ENCODE results near the gene COL15A1.

COL15A1 gene

GRCh38 chr9:98962861-98963260 is 19.2 kb downstream of the COL15A1 start:
- POLR2A ChIA-PET: no interaction called here
- CTCF ChIA-PET: no interaction called here

DNA sequence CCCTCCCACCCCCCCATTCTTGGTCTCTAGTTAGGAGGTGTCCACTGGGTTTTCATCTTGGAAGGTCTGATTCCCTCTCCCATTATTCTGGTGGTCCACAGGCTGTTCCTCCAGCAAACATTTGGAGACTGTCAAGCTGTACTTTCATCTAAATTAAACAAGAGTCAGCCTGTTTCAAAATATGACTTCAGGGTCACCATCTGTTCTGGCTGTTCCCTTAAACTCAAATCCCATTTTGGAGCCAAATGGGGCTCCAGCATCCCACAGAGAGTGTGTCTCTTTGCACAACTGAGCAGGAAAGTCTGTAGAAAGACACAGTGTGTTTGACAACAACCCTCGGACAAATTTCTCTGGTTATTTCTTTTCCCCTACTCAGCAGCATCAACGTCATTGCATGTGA is 20.5 kb downstream of the COL15A1 start:
- CTCF ChIA-PET: interaction anchor here (0.7 to 1.4 kb wide), 3 partner anchors 11 to 116 kb away, joined by 3 to 4 read pairs (median 4); no protein-coding TSS in a partner anchor
- no peak for DNase-seq (ENCODE audit: extremely low spot score)
- TF ChIP-seq L3MBTL2 (conservative IDR thresholded peaks at IDR 0.05) (no peak), FOXM1 (IDR thresholded peaks at IDR 0.05; ENCODE audit: borderline replicate concordance) (no peak), CTBP1 (IDR thresholded peaks at IDR 0.05; ENCODE audit: borderline replicate concordance) (no peak), NFRKB (IDR thresholded peaks at IDR 0.05) (no peak), PKNOX1 (IDR thresholded peaks at IDR 0.05) (no peak), FOXK2 (IDR thresholded peaks at IDR 0.05) (no peak), ARNT (IDR thresholded peaks at IDR 0.05) (no peak), SP1 (IDR thresholded peaks at IDR 0.05) (no peak), LEF1 (IDR thresholded peaks at IDR 0.05; ENCODE audit: borderline replicate concordance) (no peak), HDGF (IDR thresholded peaks at IDR 0.05; ENCODE audit: borderline replicate concordance) (no peak), ELF4 (IDR thresholded peaks at IDR 0.05) (no peak), SUZ12 (IDR thresholded peaks at IDR 0.05) (no peak), TARDBP (IDR thresholded peaks at IDR 0.05) (no peak), FOXA1 (IDR thresholded peaks at IDR 0.05) (no peak), BHLHE40 (IDR thresholded peaks at IDR 0.05; ENCODE audit: borderline replicate concordance) (no peak), ZNF384 (IDR thresholded peaks at IDR 0.05) (no peak)
- POLR2A ChIA-PET: no interaction called here

More at GRCh38 chr9:98962861-98963260, 19.2 kb downstream of the COL15A1 start:
- DNase-seq (ENCODE audit: extremely low spot score): no peak
- TF ChIP-seq CTBP1 (IDR thresholded peaks at IDR 0.05; ENCODE audit: borderline replicate concordance): no peak
- no peak for TF ChIP-seq ZNF384 (IDR thresholded peaks at IDR 0.05)
- no peak for TF ChIP-seq FOXA1 (IDR thresholded peaks at IDR 0.05)
- no peak for TF ChIP-seq L3MBTL2 (conservative IDR thresholded peaks at IDR 0.05)
- TF ChIP-seq HDGF (IDR thresholded peaks at IDR 0.05; ENCODE audit: borderline replicate concordance): no peak
- no peak for TF ChIP-seq PKNOX1 (IDR thresholded peaks at IDR 0.05)
- no peak for TF ChIP-seq LEF1 (IDR thresholded peaks at IDR 0.05; ENCODE audit: borderline replicate concordance)
- no peak for TF ChIP-seq ELF4 (IDR thresholded peaks at IDR 0.05)
- TF ChIP-seq NFRKB (IDR thresholded peaks at IDR 0.05): no peak

DNA sequence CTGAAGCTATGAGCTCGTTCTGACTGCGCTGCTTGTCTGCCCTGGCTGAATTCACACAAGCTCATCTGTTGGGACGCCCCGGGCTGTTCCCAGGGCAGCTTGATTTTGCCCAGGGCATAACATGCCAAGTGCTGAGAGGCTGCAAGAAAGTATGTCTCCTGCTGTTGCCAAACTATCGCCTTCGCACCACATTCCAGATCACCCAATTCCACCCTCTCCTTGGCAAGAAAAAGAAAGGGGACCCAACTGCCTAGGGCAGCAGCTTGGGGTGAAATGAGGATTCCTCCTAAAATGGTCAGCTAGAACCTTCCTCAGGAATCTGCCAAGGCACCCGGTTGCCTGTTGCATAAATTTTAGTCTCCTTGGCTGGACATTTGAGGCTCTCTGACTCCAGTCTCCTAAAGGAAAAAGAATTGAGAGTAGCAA is 21.2 kb downstream of the COL15A1 start:
- TF ChIP-seq FOXM1 (IDR thresholded peaks at IDR 0.05; ENCODE audit: borderline replicate concordance): no peak
- CTCF ChIA-PET: interaction anchor here (0.7 to 1.4 kb wide), 4 partner anchors 10 to 1272 kb away, joined by 3 to 4 read pairs (median 4); no protein-coding TSS in a partner anchor
- no peak for DNase-seq (ENCODE audit: extremely low spot score)
- POLR2A ChIA-PET: no interaction called here

GRCh38 chr9:98966676-98967075 is 23.0 kb downstream of the COL15A1 start:
- ChIA-PET POLR2A (no interaction called here), CTCF (no interaction called here)
- TF ChIP-seq HDGF (IDR thresholded peaks at IDR 0.05; ENCODE audit: borderline replicate concordance) (no peak), TARDBP (IDR thresholded peaks at IDR 0.05) (no peak), CTBP1 (IDR thresholded peaks at IDR 0.05; ENCODE audit: borderline replicate concordance) (no peak), BHLHE40 (IDR thresholded peaks at IDR 0.05; ENCODE audit: borderline replicate concordance) (no peak), L3MBTL2 (conservative IDR thresholded peaks at IDR 0.05) (no peak), FOXM1 (IDR thresholded peaks at IDR 0.05; ENCODE audit: borderline replicate concordance) (no peak), ARNT (IDR thresholded peaks at IDR 0.05) (no peak), LEF1 (IDR thresholded peaks at IDR 0.05; ENCODE audit: borderline replicate concordance) (no peak), PKNOX1 (IDR thresholded peaks at IDR 0.05) (no peak), FOXK2 (IDR thresholded peaks at IDR 0.05) (no peak), ELF4 (IDR thresholded peaks at IDR 0.05) (no peak), FOXA1 (IDR thresholded peaks at IDR 0.05) (no peak), ZNF384 (IDR thresholded peaks at IDR 0.05) (no peak), SP1 (IDR thresholded peaks at IDR 0.05) (no peak), NFRKB (IDR thresholded peaks at IDR 0.05) (no peak), SUZ12 (IDR thresholded peaks at IDR 0.05) (no peak)
- no peak for DNase-seq (ENCODE audit: extremely low spot score)

GRCh38 chr9:98967257-98967656 is 23.6 kb downstream of the COL15A1 start:
- ChIA-PET POLR2A (no interaction called here), CTCF (no interaction called here)
- no peak for DNase-seq (ENCODE audit: extremely low spot score)
- TF ChIP-seq ARNT (IDR thresholded peaks at IDR 0.05): no peak
- no peak for TF ChIP-seq PKNOX1 (IDR thresholded peaks at IDR 0.05)
- TF ChIP-seq SUZ12 (IDR thresholded peaks at IDR 0.05): no peak
- TF ChIP-seq NFRKB (IDR thresholded peaks at IDR 0.05): no peak
- no peak for TF ChIP-seq LEF1 (IDR thresholded peaks at IDR 0.05; ENCODE audit: borderline replicate concordance)
- TF ChIP-seq ELF4 (IDR thresholded peaks at IDR 0.05): no peak
- no peak for TF ChIP-seq ZNF384 (IDR thresholded peaks at IDR 0.05)
- TF ChIP-seq L3MBTL2 (conservative IDR thresholded peaks at IDR 0.05): no peak
- TF ChIP-seq FOXK2 (IDR thresholded peaks at IDR 0.05): no peak
- TF ChIP-seq CTBP1 (IDR thresholded peaks at IDR 0.05; ENCODE audit: borderline replicate concordance): no peak
- TF ChIP-seq TARDBP (IDR thresholded peaks at IDR 0.05): no peak

DNA sequence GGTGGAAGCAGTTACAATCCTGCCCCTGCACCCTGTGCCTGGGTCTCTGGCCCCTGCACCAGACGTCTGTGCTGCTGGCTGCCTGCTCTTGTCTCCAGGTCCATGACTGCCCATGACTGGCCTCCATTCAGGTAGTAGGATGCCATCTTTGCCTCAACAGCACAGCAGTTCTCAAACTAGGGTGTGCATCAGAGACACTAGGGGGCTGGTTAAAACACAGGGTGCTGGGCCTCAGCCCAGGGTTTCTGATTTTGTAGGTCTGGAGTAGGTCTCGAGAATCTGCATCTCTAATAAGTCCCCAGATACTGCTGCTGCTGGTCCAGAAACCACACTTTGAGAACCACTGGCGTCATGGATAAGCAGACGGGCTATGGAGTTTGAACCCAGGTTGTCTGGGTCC is 24.0 kb downstream of the COL15A1 start:
- DNase-seq (ENCODE audit: extremely low spot score): no peak
- TF ChIP-seq LEF1 (IDR thresholded peaks at IDR 0.05; ENCODE audit: borderline replicate concordance) (no peak), ELF4 (IDR thresholded peaks at IDR 0.05) (no peak), TARDBP (IDR thresholded peaks at IDR 0.05) (no peak), FOXA1 (IDR thresholded peaks at IDR 0.05) (no peak), CTBP1 (IDR thresholded peaks at IDR 0.05; ENCODE audit: borderline replicate concordance) (no peak), SP1 (IDR thresholded peaks at IDR 0.05) (no peak), ZNF384 (IDR thresholded peaks at IDR 0.05) (no peak)
- ChIA-PET POLR2A (no interaction called here), CTCF (no interaction called here)
